GM12874 (cell line): ENCODE results near the gene BRINP1.

Experiments used
- CTCF ChIP-seq: IDR thresholded peaks from 2 replicates; pipeline ENCODE4 v1.5.1; 2011; ENCODE audit warnings: low read depth, mild to moderate bottlenecking, control low read depth, low read length, moderate library complexity; ENCODE audit not compliant: insufficient read depth

BRINP1 gene

GRCh38 chr9:119366909-119367682 is 2.1 kb downstream of the BRINP1 start:
- TF ChIP-seq CTCF, result no peak

GRCh38 chr9:119365291-119366027 is 3.8 kb downstream of the BRINP1 start:
- TF ChIP-seq CTCF, result peak; percentile 39; the same call in 1 of the 2 replicates

GRCh38 chr9:119360237-119360636 is 9.0 kb downstream of the BRINP1 start:
- TF ChIP-seq CTCF, result no peak

- TF ChIP-seq CTCF, result no peak
Measured at GRCh38 chr9:119357336-119358096, 11.7 kb downstream of the BRINP1 start.

GRCh38 chr9:119349351-119349825 is 19.8 kb downstream of the BRINP1 start:
- no peak for TF ChIP-seq CTCF

GRCh38 chr9:119343059-119343990 is 25.9 kb downstream of the BRINP1 start:
- no peak for TF ChIP-seq CTCF
